Measurements from ENCODE around the gene SLC16A12. TPM values are rescaled to one million over a fixed set of nuclear protein-coding genes. Genes with fewer than 3 reads are reported as not detected.

The SLC16A12 gene
- total and polyA plus RNA-seq, 8 donors: 6.0 to 38.2 (median 23.6) TPM

DNA sequence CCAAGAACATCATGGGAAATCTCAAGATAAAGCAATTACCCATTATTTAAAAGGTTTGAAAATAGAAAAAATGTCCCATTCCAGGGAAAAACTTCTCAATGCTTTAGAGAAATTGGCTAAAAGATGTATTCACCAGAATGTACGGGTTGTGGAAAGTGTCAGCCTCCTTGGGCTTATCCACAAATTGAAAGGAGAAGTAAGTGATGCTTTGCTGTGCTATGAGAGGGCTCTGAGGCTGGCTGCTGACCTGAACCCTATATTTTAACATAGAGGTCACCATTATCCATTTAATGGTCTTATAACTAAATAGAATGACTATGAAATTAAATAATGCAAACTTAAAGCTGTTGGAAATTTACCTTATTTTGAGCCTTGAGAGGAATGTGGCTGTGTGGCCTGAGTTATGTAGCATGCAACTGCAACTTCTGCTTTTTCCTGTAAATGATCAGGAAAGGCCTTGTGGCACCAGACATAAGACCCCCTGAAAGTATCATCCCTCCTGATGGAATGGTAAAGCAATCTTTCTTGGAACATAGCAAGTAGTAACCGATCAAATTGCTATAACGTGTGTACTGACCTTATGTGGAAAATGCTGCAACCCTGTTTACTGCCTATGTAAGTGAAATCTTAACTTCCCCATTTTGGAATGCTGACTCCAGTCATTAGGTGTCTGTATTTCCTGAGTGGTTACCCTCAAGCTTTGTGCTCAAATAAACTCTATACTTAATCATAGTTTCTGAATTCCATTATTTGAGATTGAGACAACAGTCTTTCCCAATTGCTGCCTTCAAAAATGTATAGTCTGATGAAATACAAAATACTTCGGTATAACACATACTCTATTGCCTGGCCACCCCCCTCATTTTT, 150.7 kb downstream of the SLC16A12 start:
- Histone ChIP-seq H3K4me3 (no peak overlapping the region), H3K4me1 (no peaks in the 10 kb centered on the region), H3K36me3 (no peaks in the 10 kb centered on the region), H3K27ac (no peak overlapping the region), H3K9me3 (no peaks in the 10 kb centered on the region), H3K27me3 (no peaks in the 10 kb centered on the region)
- WGBS, 2 donors: 83 to 94% methylated on average over 4 of the region's 4 CpGs
- intact Hi-C loops (cut with DNase I): no loop called here
- ATAC-seq: peak in 2 of 4 donors; percentile 52 to 73
- FAIRE-seq: no peak
- TF ChIP-seq CTCF (IDR thresholded peaks at IDR 0.05): no peak
- no peak for DNase-seq

DNA sequence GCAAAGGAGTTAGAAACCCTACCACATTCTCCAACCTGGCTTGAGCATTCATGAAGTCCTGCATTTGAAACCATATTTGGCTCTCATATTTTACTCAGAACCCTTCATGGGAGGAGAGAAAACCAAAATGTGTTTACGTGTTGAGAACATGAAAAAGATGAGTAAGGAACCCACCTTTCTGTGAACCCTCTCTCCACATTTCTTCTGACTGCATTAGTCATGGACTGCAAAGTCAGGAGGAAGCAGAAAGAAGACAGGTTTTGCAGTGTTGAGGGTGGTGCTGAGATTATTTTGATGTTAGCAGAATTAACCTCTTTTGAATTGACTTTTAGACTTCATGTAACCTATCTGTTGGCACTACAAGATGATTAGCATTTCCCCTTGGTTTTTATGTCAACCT, 152.6 kb downstream of the SLC16A12 start:
- WGBS, 2 donors: 83 to 88% methylated on average over 1 of the region's 1 CpG
- no peaks in the 10 kb centered on the region for H3K4me1 ChIP-seq
- DNase-seq: no peak
- no peak for FAIRE-seq
- no peaks in the 10 kb centered on the region for H3K27me3 ChIP-seq
- H3K27ac ChIP-seq: no peak overlapping the region
- no peak overlapping the region for H3K4me3 ChIP-seq
- no peaks in the 10 kb centered on the region for H3K36me3 ChIP-seq
- intact Hi-C loops (cut with DNase I): no loop called here
- ATAC-seq: no peak
- H3K9me3 ChIP-seq: no peaks in the 10 kb centered on the region
- TF ChIP-seq CTCF (IDR thresholded peaks at IDR 0.05): no peak

Other genes with a start within 250 kb of the SLC16A12 start
- gene IFIT2, start 233.5 kb downstream of the SLC16A12 start, total RNA-seq: 1 to 10 TPM; 1.3 to 7.5 (median 1.7) TPM
- gene IFIT2, start 233.5 kb downstream of the SLC16A12 start, polyA plus RNA-seq: 1 to 10 TPM; 1.5 to 1.6 TPM
- gene IFIT3, start 207.6 kb downstream of the SLC16A12 start, total RNA-seq: 10 to 100 TPM in 1 of 6 donors, 1 to 10 TPM in 5; 2.3 to 11.6 (median 3.9) TPM
- gene IFIT3, start 207.6 kb downstream of the SLC16A12 start, polyA plus RNA-seq: 1 to 10 TPM; 2.3 to 4.6 TPM
- not detected for gene IFIT1B, start 157.5 kb downstream of the SLC16A12 start, total RNA-seq
- gene IFIT1B, start 157.5 kb downstream of the SLC16A12 start, polyA plus RNA-seq: under 1 TPM in 1 of 2 donors, not detected in 1; 0.05 TPM
- 1 to 10 TPM; 2.4 to 9.3 (median 3.8) TPM for gene IFIT1, start 143.0 kb downstream of the SLC16A12 start, total RNA-seq
- 10 to 100 TPM in 1 of 2 donors, 1 to 10 TPM in 1; 4.0 to 11.4 TPM for gene IFIT1, start 143.0 kb downstream of the SLC16A12 start, polyA plus RNA-seq
- 1 to 10 TPM; 3.7 to 8.1 (median 4.2) TPM for gene IFIT5, start 121.0 kb downstream of the SLC16A12 start, total RNA-seq
- gene IFIT5, start 121.0 kb downstream of the SLC16A12 start, polyA plus RNA-seq: 1 to 10 TPM; 2.9 to 6.1 TPM
- gene PANK1, start 109.6 kb upstream of the SLC16A12 start, total RNA-seq: 1 to 10 TPM; 1.9 to 3.5 (median 2.5) TPM
- 1 to 10 TPM in 1 of 2 donors, under 1 TPM in 1; 0.46 to 1.1 TPM for gene PANK1, start 109.6 kb upstream of the SLC16A12 start, polyA plus RNA-seq
- gene KIF20B, start 166.0 kb upstream of the SLC16A12 start, total RNA-seq: 1 to 10 TPM in 5 of 6 donors, under 1 TPM in 1; 0.60 to 2.5 (median 1.8) TPM
- under 1 TPM; 0.34 to 0.99 TPM for gene KIF20B, start 166.0 kb upstream of the SLC16A12 start, polyA plus RNA-seq